PC-3 (cell line): ENCODE measurements around the gene BTN1A1. TPM values are rescaled to one million over a fixed set of nuclear protein-coding genes. Genes with fewer than 3 reads are reported as not detected.

Source experiments
- ATAC-seq: fragments of 200-7000 bp; cut with Tn5 transposase; 2 replicates; pipeline ENCODE4 v1.9.1; 2020; ENCODE audit warnings: mild to moderate bottlenecking, moderate library complexity
- BruUV-seq: library from RNA; stranded (reverse); fragments of 400-500 nt; replicated peaks from 2 replicates; lab custom pipeline; 2021; lab: Mats Ljungman, UMichigan
- CTCF ChIA-PET: fragments of 300-600 bp; sonication (Branson Sonifier 250); formaldehyde crosslinking; loops from one replicate; lab custom pipeline; 2022; ENCODE audit warnings: antibody characterized with exemption; lab: Charles Lee
- POLR2A ChIA-PET: fragments of 300-600 bp; sonication (Branson Sonifier 250); formaldehyde crosslinking; loops from one replicate; lab custom pipeline; 2022; ENCODE audit warnings: antibody characterized with exemption; ENCODE audit not compliant: unreplicated experiment; lab: Charles Lee
- DNase-seq: peaks from one replicate; pipeline ENCODE4 v3.0.0-alpha.2; 2015
- H2AFZ ChIP-seq: fragments of 300-600 bp; sonication (generic); 2 replicates; pipeline ENCODE4 v1.6.0; 2016; ENCODE audit warnings: antibody characterized with exemption, low read length
- H3F3A ChIP-seq: fragments of 300-600 bp; sonication (generic); one replicate; pipeline ENCODE4 v1.6.0; 2017; ENCODE audit warnings: antibody characterized with exemption, low read length, control low read depth, mild to moderate bottlenecking; ENCODE audit not compliant: unreplicated experiment
- H3K27ac ChIP-seq: fragments of 300-600 bp; sonication (generic); 2 replicates; pipeline ENCODE4 v1.5.1; 2016; ENCODE audit warnings: mild to moderate bottlenecking, low read length
- H3K27me3 ChIP-seq: fragments of 300-600 bp; sonication (generic); 2 replicates; pipeline ENCODE4 v1.6.1; 2016; ENCODE audit warnings: low read length, mixed read lengths
- H3K36me3 ChIP-seq: fragments of 300-600 bp; sonication (generic); 2 replicates; pipeline ENCODE4 v1.6.1; 2016; ENCODE audit warnings: low read depth, mixed run types, low read length, mixed read lengths
- H3K4me1 ChIP-seq: fragments of 300-600 bp; sonication (generic); 2 replicates; pipeline ENCODE4 v1.5.1; 2016; ENCODE audit warnings: low read length; ENCODE audit not compliant: insufficient read depth
- H3K4me2 ChIP-seq: fragments of 300-600 bp; sonication (generic); 2 replicates; pipeline ENCODE4 v1.6.0; 2016; ENCODE audit warnings: low read length
- H3K4me3 ChIP-seq: fragments of 300-600 bp; sonication (generic); 2 replicates; pipeline ENCODE4 v1.5.1; 2016; ENCODE audit warnings: mild to moderate bottlenecking, low read length, mixed read lengths
- H3K79me2 ChIP-seq: fragments of 300-600 bp; sonication (generic); 2 replicates; pipeline ENCODE4 v1.6.1; 2017; ENCODE audit warnings: low read length, mixed read lengths
- H3K9ac ChIP-seq: fragments of 300-600 bp; sonication (generic); 2 replicates; pipeline ENCODE4 v1.6.0; 2016; ENCODE audit warnings: mild to moderate bottlenecking, low read length
- H3K9me2 ChIP-seq: fragments of 300-600 bp; sonication (generic); replicated peaks from 2 replicates; pipeline ENCODE4 v1.6.1; 2016; ENCODE audit warnings: mixed run types, low read length, mixed read lengths
- H3K9me3 ChIP-seq: fragments of 300-600 bp; sonication (generic); 2 replicates; pipeline ENCODE4 v1.6.1; 2016; ENCODE audit warnings: low read length, mixed read lengths
- H4K20me1 ChIP-seq: fragments of 300-600 bp; sonication (generic); 2 replicates; pipeline ENCODE4 v1.6.1; 2016; ENCODE audit warnings: low read length, mixed read lengths
- EZH2 ChIP-seq: fragments of 300-600 bp; sonication (generic); IDR thresholded peaks from one replicate; pipeline ENCODE4 v1.6.1; 2017; ENCODE audit warnings: antibody characterized with exemption, mild to moderate bottlenecking, low read length; ENCODE audit not compliant: unreplicated experiment
- EZH2phosphoT487 ChIP-seq: fragments of 300-600 bp; sonication (generic); IDR thresholded peaks from 2 replicates; pipeline ENCODE4 v1.6.1; 2018; ENCODE audit warnings: mild to moderate bottlenecking, antibody characterized with exemption, low read length, borderline replicate concordance
- intact Hi-C: fragments of 100-400 bp; cut with micrococcal nuclease; formaldehyde crosslinking; loops from 2 replicates; pipeline ENCODE4 v1.9.0; 2023
- total RNA-seq: library from RNA; depleted of rRNA; stranded (reverse); fragments of >200 nt; gene quantifications from 2 replicates; pipeline ENCODE4 v1.2.3, GENCODE V29; 2014
- TF ChIP-seq, protein P1 (sequence below): fragments of 300-600 bp; sonication (generic); conservative IDR thresholded peaks from 2 replicates; pipeline ENCODE4 v1.5.1; 2017; ENCODE audit warnings: antibody characterized with exemption, low read depth, mild to moderate bottlenecking, low read length

The BTN1A1 gene
- total RNA-seq, 1 experiment from 2014 or later: not detected

DNA sequence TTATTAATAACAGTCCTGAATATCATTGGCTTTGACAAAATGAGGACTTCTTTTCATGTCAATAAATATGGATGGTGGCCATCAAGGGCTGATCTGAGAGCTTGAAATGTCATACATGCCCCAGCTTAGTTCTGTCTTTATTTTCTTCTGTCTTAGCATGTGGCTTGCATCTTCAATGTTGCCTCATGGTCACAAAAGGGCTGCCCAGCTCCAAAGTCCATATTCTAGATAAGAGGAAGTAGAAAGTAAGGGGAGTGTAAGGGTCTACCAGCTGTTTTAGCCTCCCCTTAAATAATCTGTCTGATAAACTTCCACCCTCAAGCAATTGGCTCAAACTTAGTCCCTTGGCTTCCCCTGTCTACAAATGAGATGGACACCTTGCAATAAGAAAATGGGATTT lies 28.1 kb upstream of the BTN1A1 start:
- Histone ChIP-seq H3K27ac (no peak overlapping the region), H4K20me1 (no peaks in the 10 kb centered on the region), H3K4me2 (no peak overlapping the region), H3F3A (no peaks in the 10 kb centered on the region), H3K36me3 (peaks cover 14% of the 10 kb centered on the region), H3K9ac (no peak overlapping the region), H3K9me2 (no peaks in the 10 kb centered on the region), H2AFZ (no peak overlapping the region), H3K79me2 (no peaks in the 10 kb centered on the region), H3K9me3 (no peaks in the 10 kb centered on the region), H3K27me3 (no peaks in the 10 kb centered on the region), H3K4me3 (no peak overlapping the region), H3K4me1 (peaks cover 30% of the 10 kb centered on the region)
- CTCF ChIA-PET: no interaction called here
- intact Hi-C loops: no loop called here
- POLR2A ChIA-PET: no interaction called here
- DNase-seq (no peak), ATAC-seq (no peak)
- TF ChIP-seq, protein P1, sequence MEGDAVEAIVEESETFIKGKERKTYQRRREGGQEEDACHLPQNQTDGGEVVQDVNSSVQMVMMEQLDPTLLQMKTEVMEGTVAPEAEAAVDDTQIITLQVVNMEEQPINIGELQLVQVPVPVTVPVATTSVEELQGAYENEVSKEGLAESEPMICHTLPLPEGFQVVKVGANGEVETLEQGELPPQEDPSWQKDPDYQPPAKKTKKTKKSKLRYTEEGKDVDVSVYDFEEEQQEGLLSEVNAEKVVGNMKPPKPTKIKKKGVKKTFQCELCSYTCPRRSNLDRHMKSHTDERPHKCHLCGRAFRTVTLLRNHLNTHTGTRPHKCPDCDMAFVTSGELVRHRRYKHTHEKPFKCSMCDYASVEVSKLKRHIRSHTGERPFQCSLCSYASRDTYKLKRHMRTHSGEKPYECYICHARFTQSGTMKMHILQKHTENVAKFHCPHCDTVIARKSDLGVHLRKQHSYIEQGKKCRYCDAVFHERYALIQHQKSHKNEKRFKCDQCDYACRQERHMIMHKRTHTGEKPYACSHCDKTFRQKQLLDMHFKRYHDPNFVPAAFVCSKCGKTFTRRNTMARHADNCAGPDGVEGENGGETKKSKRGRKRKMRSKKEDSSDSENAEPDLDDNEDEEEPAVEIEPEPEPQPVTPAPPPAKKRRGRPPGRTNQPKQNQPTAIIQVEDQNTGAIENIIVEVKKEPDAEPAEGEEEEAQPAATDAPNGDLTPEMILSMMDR: no peak
- TF ChIP-seq EZH2phosphoT487 (no peak), EZH2 (no peak)
- no TSS peak for BruUV-seq

DNA sequence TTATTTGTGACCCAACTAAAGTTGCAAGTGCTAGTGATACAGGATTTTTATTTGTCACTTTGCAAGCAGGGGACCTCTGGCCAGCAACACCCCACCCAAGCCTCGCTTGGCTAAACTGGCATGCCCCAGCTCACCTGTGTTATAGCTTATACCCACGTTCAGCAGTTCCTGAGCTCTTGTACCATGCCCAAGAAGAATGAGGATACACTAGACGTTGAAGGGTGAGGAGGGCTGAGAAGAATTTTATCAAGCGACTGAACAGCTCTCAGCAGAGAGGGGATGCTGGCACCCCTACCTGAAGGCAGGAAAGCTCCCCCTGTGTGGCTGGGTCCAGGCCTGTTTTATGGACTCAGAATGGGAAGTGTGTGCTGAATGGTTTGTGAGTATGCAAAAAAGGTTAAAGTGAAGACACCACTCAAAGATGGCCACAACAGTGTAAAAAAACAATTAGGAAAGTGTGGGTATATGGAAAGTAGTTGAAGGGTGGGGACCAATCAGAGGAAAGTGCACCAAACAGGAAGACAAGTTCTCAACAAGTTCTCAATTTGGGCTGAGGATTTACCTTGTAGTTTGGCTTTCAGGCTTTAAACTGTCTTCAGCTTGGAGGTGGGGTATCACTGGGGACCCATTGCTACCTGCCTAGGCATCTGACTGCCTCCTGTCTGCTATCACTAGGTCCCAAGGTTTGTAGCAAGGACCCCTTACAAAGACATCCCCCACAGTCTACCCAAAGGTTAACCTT lies 27.4 kb upstream of the BTN1A1 start:
- no peaks in the 10 kb centered on the region for H3F3A ChIP-seq
- ATAC-seq: no peak
- ChIA-PET CTCF (no interaction called here), POLR2A (no interaction called here)
- H3K4me2 ChIP-seq: peak overlapping the region; percentile 78
- no peaks in the 10 kb centered on the region for H4K20me1 ChIP-seq
- H3K9me3 ChIP-seq: no peaks in the 10 kb centered on the region
- no peaks in the 10 kb centered on the region for H3K27me3 ChIP-seq
- TF ChIP-seq, protein P1: no peak
- TF ChIP-seq EZH2phosphoT487: no peak
- no peak for TF ChIP-seq EZH2
- H3K9me2 ChIP-seq: no peaks in the 10 kb centered on the region
- intact Hi-C loops: loop anchor here (1.0 kb wide), 1 partner anchor 15 kb away; the partner anchor contains the start of gene BTN2A1
- H3K4me3 ChIP-seq: peak overlapping the region; percentile 68
- H3K9ac ChIP-seq: no peak overlapping the region
- no peak for DNase-seq
- no TSS peak for BruUV-seq
- no peaks in the 10 kb centered on the region for H3K79me2 ChIP-seq
- peak overlapping the region; percentile 85; the same call in 1 of the 2 replicates for H2AFZ ChIP-seq
- peaks cover 9% of the 10 kb centered on the region for H3K36me3 ChIP-seq
- no peak overlapping the region for H3K27ac ChIP-seq
- H3K4me1 ChIP-seq: peaks cover 30% of the 10 kb centered on the region

DNA sequence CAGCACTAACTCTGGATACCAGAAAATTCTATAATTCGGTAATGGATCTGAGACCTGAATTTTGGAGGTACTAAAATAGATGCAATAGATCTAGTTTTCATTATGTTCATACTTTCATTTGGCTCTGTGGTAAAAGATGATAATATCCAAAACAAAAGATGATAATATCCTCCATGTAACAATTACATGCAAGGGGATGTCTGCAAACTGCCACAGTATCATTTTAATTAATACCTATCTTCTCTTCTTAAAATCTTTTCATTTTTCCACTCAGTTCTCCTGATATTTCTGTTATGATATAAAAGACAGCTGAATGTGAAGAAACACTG lies 26.7 kb upstream of the BTN1A1 start:
- H3K4me1 ChIP-seq: peaks cover 30% of the 10 kb centered on the region
- no peak for TF ChIP-seq EZH2
- no peak for TF ChIP-seq EZH2phosphoT487
- H4K20me1 ChIP-seq: no peaks in the 10 kb centered on the region
- H3K27ac ChIP-seq: peak overlapping the region; percentile 52
- no peaks in the 10 kb centered on the region for H3K79me2 ChIP-seq
- ChIA-PET POLR2A (interaction anchor here (0.6 kb wide), 1 partner anchor 137 kb away, joined by 5 read pairs; no protein-coding TSS in a partner anchor), CTCF (no interaction called here)
- H3F3A ChIP-seq: no peaks in the 10 kb centered on the region
- peaks cover 4% of the 10 kb centered on the region for H3K36me3 ChIP-seq
- H3K9me2 ChIP-seq: no peaks in the 10 kb centered on the region
- intact Hi-C loops: loop anchor here (1.0 kb wide), 1 partner anchor 16 kb away; the partner anchor contains the start of gene BTN2A1
- ATAC-seq (no peak), DNase-seq (no peak)
- no TSS peak for BruUV-seq
- H3K9me3 ChIP-seq: no peaks in the 10 kb centered on the region
- no peaks in the 10 kb centered on the region for H3K27me3 ChIP-seq
- peak overlapping the region; percentile 54 for H3K9ac ChIP-seq
- H3K4me3 ChIP-seq: peak overlapping the region; percentile 68
- H3K4me2 ChIP-seq: peak overlapping the region; percentile 78
- peak overlapping the region; percentile 85 for H2AFZ ChIP-seq
